Measurements from ENCODE around the gene AUTS2.

GRCh38 chr7:69681181-69681580 lies 82.9 kb downstream of the AUTS2 start:
- no peak for TF ChIP-seq CTCF (conservative IDR thresholded peaks at IDR 0.05; ENCODE audit: low read length)
- no peak for TF ChIP-seq EZH2phosphoT487 (IDR thresholded peaks at IDR 0.05; ENCODE audit: borderline replicate concordance)
